Gastroesophageal sphincter (tissue), 4 donors: Measurements from ENCODE around the gene PPP1R26. TPM values are rescaled to one million over a fixed set of nuclear protein-coding genes. Genes with fewer than 3 reads are reported as not detected.
"Not testable (repeated sequence)": the region's sequence is repeated elsewhere in the genome, so short reads cannot be mapped to it uniquely, and the experiment has no call there.

Experiments
- ATAC-seq: fragments of 150-250 bp; one replicate; pipeline ENCODE4 v1.9.1; 2016; ENCODE audit warnings: mild to moderate bottlenecking, moderate library complexity
- H3K27ac ChIP-seq, 4 donors: fragments of 200-600 bp; sonication (generic) in 3 of 4; 1 replicate in 3 of 4; 2 replicates in 1 of 4; pipeline ENCODE4 v1.5.1; 2016 to 2019
- H3K27me3 ChIP-seq: fragments of 200-600 bp; sonication (generic); one replicate; pipeline ENCODE4 v1.5.1; 2019
- H3K36me3 ChIP-seq, 2 donors: fragments of 200-600 bp; sonication (generic); one replicate each; pipeline ENCODE4 v1.5.1; 2019; ENCODE audit warnings: control low read depth in 1 of 2
- H3K4me1 ChIP-seq, 3 donors: fragments of 200-600 bp; sonication (generic); 1 replicate in 2 of 3; 2 replicates in 1 of 3; pipeline ENCODE4 v1.5.1; 2016 to 2019; ENCODE audit warnings: control low read depth in 2 of 3
- H3K4me3 ChIP-seq, 2 donors: fragments of 200-600 bp; sonication (generic); one replicate each; pipeline ENCODE4 v1.5.1; 2019; ENCODE audit warnings: mild to moderate bottlenecking in 1 of 2, moderate library complexity in 1 of 2
- H3K9me3 ChIP-seq, 3 donors: fragments of 200-600 bp; sonication (generic); one replicate each; pipeline ENCODE4 v1.5.1; 2017 to 2019; ENCODE audit warnings: control low read depth in 2 of 3
- EP300 ChIP-seq: sonication (generic); formaldehyde crosslinking; IDR thresholded peaks from one replicate; pipeline ENCODE4 v1.6.1; 2017; ENCODE audit warnings: antibody characterized with exemption, mild to moderate bottlenecking
- POLR2A ChIP-seq, 2 donors: fragments of 450-650 bp; IDR thresholded peaks; one replicate each; pipeline ENCODE4 v1.6.1; 2017; ENCODE audit warnings: antibody characterized with exemption in 2 of 2, mild to moderate bottlenecking in 2 of 2, moderate library complexity in 1 of 2
- POLR2AphosphoS5 ChIP-seq: sonication (generic); formaldehyde crosslinking; IDR thresholded peaks from one replicate; pipeline ENCODE4 v1.6.1; 2017; ENCODE audit warnings: antibody characterized with exemption
- WGBS, 2 donors: methylation state at CpG; one replicate each; pipeline ENCODE4 v1.1.5; 2018; ENCODE audit warnings: low coverage in 1 of 2; 5-methylcytosine and 5-hydroxymethylcytosine counted together
- total RNA-seq, 4 donors: library from RNA; depleted of rRNA; stranded (reverse); fragments of >200 nt; gene quantifications; one replicate each; pipeline ENCODE4 v1.1.0, GENCODE V29; 2016
- TF ChIP-seq, protein P1 (sequence below), 4 experiments: fragments of 200-600 bp in 2 of 4; fragments of 450-650 bp in 2 of 4; sonication (generic) in 1 of 4; IDR thresholded peaks; one replicate each; pipeline ENCODE4 v1.5.1; 2017 to 2019; ENCODE audit warnings: antibody characterized with exemption in 4 of 4, mild to moderate bottlenecking in 2 of 4, moderate library complexity in 2 of 4

Gene PPP1R26
- total RNA-seq, 4 donors from 2014 or later = 10.9 to 25.0 (median 14.4) TPM

DNA sequence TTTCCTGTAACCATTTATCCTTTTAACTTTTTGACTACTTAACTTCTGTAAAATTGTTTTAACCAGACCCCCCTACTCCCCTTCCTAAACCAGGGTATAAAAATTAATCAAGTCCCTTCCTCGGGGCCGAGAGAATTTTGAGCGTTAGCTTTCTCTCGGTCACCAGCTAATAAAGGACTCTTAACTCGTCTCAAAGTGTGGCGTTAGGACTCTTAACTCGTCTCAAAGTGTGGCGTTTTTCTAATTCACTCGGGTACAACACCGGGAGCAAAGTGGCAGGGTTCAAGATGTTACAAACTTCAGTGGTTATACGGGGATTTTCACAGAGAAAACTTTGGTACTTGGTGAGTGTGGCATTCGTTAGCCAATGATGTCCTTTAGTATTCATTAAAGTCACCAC lies 39.7 kb upstream of the PPP1R26 start:
- H3K27ac ChIP-seq = no peak overlapping the region
- no peak for ATAC-seq
- H3K36me3 ChIP-seq = no peaks in the 10 kb centered on the region
- no peak overlapping the region for H3K4me3 ChIP-seq
- TF ChIP-seq, protein P1, sequence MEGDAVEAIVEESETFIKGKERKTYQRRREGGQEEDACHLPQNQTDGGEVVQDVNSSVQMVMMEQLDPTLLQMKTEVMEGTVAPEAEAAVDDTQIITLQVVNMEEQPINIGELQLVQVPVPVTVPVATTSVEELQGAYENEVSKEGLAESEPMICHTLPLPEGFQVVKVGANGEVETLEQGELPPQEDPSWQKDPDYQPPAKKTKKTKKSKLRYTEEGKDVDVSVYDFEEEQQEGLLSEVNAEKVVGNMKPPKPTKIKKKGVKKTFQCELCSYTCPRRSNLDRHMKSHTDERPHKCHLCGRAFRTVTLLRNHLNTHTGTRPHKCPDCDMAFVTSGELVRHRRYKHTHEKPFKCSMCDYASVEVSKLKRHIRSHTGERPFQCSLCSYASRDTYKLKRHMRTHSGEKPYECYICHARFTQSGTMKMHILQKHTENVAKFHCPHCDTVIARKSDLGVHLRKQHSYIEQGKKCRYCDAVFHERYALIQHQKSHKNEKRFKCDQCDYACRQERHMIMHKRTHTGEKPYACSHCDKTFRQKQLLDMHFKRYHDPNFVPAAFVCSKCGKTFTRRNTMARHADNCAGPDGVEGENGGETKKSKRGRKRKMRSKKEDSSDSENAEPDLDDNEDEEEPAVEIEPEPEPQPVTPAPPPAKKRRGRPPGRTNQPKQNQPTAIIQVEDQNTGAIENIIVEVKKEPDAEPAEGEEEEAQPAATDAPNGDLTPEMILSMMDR (IDR thresholded peaks at IDR 0.05) = no peak
- TF ChIP-seq POLR2AphosphoS5 (no peak), POLR2A (IDR thresholded peaks at IDR 0.05) (no peak), EP300 (no peak)
- H3K4me1 ChIP-seq = no peaks in the 10 kb centered on the region
- H3K27me3 ChIP-seq = peaks cover 58% of the 10 kb centered on the region
- H3K9me3 ChIP-seq = peaks cover 0 to 23% (median 0%) of the 10 kb centered on the region in 3 donors
- WGBS, 2 donors = 54 to 56% methylated on average over 8 to 12 of the region's 12 CpGs

DNA sequence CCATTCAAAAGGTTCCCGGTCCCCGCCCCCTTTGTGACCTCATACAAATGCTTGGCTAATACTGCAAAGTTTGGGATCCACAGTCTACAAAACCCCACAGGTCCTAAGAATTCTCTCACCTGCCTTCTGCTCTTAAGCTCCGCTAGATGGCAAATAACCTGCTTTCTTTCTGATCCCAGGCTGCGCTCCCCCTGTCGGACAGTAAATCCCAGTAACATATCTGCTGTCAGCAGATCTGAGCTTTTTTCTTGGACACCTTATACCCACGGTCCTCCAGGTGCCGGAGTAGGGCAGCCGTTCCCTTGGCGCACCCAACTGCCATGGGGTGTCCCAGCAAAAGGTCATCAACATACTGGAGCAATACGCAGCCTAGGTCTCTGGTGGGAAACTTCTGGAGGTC lies 39.0 kb upstream of the PPP1R26 start:
- H3K36me3 ChIP-seq = no peaks in the 10 kb centered on the region
- no peaks in the 10 kb centered on the region for H3K4me1 ChIP-seq
- H3K27me3 ChIP-seq = peaks cover 65% of the 10 kb centered on the region
- no peak overlapping the region for H3K4me3 ChIP-seq
- no peak for ATAC-seq
- no peak overlapping the region for H3K27ac ChIP-seq
- 75 to 79% methylated on average over 2 to 8 of the region's 10 CpGs for WGBS, 2 donors
- H3K9me3 ChIP-seq = peaks cover 0 to 23% (median 0%) of the 10 kb centered on the region in 3 donors
- TF ChIP-seq EP300 (no peak), POLR2AphosphoS5 (no peak), POLR2A (IDR thresholded peaks at IDR 0.05) (no peak)
- TF ChIP-seq, protein P1 (IDR thresholded peaks at IDR 0.05) = no peak

DNA sequence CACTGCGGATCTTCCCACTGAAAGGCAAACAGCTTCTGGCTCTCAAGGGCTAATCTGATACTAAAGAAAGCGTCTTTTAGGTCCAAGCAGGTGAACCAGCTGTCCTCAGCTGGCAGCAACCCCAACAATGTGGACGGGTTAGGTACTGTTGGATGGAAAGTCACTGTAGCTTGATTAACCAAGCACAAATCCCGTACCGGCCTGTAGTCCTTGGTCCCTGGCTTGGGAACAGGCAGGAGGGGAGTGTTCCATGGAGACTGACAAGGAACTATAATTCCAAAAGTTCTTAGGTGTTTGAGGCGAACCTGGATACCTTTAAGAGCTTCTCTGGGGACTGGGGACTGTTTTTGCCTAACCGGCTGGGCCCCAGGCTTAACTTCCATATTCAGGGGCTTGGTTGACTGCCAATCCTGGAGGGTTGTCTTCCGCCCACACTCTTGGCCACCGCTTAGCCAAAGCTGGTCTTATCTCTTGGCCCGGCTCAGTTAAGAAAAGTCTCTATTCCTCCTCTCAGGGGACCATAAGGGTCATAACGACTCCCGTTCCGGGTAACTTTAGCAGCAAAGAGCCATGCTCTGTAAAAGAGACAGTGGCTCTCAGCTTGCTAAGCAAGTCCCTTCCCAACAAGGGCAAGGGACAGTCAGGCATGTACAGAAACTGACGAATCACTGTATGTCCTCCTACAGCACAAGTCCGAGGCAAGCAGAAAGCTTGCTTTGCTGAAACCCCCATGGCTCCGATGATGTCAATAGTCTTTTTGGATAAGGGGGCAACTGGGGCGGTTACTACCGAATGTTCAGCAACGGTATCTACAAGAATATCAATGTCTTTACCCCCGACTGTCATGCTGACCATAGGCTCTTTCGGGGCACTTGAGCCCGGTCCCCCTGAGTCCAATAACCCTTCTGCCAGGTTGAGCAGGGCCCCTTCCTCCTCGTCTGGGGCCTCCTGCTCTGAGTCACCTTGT lies 38.2 kb upstream of the PPP1R26 start:
- not testable (repeated sequence) for H3K4me1 ChIP-seq, H3K36me3 ChIP-seq, ATAC-seq, H3K4me3 ChIP-seq, H3K27ac ChIP-seq
- Histone ChIP-seq H3K9me3 (peaks cover 0 to 18% (median 0%) of the 10 kb centered on the region in 3 donors), H3K27me3 (peaks cover 72% of the 10 kb centered on the region)
- 44 to 77% methylated on average over 11 to 12 of the region's 23 CpGs for WGBS, 2 donors

DNA sequence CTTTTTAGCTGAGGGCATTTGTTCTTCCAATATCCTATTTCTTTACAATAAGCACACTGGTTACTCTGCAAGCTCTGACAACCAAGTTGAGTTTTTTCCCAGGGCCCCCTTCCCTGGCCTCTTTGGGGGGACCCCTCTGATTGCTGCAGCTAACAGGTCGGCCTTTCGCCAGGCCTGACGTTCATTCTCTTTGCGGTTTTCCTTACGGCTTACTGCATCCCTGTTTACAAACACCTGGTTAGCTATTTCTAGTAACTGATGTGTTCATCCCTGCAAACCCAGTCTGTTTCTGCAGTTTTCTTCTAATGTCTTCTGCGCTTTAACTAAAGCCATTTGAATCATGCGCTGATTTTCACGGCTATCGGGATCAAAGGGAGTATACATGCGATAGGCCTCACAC lies 37.5 kb upstream of the PPP1R26 start:
- WGBS, 2 donors = 59 to 78% methylated on average over 9 to 10 of the region's 10 CpGs
- Histone ChIP-seq H3K4me3 (no peak overlapping the region), H3K4me1 (no peaks in the 10 kb centered on the region), H3K27me3 (peaks cover 71% of the 10 kb centered on the region), H3K36me3 (no peaks in the 10 kb centered on the region), H3K27ac (no peak overlapping the region), H3K9me3 (peaks cover 0 to 11% (median 0%) of the 10 kb centered on the region in 3 donors)
- no peak for ATAC-seq
- TF ChIP-seq, protein P1 (IDR thresholded peaks at IDR 0.05) = no peak
- TF ChIP-seq POLR2AphosphoS5 (no peak), EP300 (no peak), POLR2A (IDR thresholded peaks at IDR 0.05) (no peak)

DNA sequence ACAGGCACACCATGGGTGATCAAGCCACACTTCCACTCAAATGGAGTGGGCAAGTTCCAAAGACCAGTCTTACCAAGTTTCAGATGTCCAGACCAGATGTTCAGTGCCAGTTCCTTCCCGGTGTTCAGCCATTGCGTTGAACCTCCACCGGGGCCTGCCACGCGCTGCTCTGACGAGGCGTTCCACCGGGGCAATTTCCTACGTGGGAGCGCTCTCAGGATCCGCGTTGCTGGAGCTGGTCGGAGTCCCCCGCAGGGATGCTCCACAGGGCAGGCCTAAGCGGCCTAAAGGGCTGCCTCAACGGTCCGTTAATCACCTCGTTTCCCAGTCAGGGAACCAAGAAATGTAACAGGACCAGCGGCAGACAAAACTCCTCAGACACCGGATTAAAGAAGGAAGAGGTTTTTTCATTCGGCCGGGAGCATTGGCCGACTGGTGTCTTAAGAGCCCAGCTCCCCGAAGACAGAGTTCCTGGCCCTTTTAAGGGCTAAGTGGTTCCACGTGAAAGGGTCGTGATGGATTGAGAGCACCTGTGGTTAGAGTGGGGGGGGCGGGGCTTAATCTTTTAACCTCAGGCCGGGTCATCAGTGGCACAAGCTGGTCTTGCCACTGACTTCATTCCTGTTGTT lies 35.7 kb upstream of the PPP1R26 start:
- no peak overlapping the region for H3K4me3 ChIP-seq
- peaks cover 83% of the 10 kb centered on the region for H3K27me3 ChIP-seq
- TF ChIP-seq POLR2AphosphoS5 = no peak
- H3K9me3 ChIP-seq = no peaks in the 10 kb centered on the region
- no peak for ATAC-seq
- H3K4me1 ChIP-seq = no peaks in the 10 kb centered on the region
- H3K36me3 ChIP-seq = no peaks in the 10 kb centered on the region
- no peak overlapping the region for H3K27ac ChIP-seq
- 42 to 80% methylated on average over 1 to 11 of the region's 28 CpGs for WGBS, 2 donors
